ENCODE measurements around the gene RPS6KA2. TPM values are rescaled to one million over a fixed set of nuclear protein-coding genes. Genes with fewer than 3 reads are reported as not detected.
A peak's percentile ranks its signal among the peaks of the same experiment; 100 is the strongest.

Gene RPS6KA2
- total and polyA plus RNA-seq, 2 donors (not counting 3 experiments of a cell fraction or from before 2014, with no cell fraction given), result 54.5 to 75.8 TPM

DNA sequence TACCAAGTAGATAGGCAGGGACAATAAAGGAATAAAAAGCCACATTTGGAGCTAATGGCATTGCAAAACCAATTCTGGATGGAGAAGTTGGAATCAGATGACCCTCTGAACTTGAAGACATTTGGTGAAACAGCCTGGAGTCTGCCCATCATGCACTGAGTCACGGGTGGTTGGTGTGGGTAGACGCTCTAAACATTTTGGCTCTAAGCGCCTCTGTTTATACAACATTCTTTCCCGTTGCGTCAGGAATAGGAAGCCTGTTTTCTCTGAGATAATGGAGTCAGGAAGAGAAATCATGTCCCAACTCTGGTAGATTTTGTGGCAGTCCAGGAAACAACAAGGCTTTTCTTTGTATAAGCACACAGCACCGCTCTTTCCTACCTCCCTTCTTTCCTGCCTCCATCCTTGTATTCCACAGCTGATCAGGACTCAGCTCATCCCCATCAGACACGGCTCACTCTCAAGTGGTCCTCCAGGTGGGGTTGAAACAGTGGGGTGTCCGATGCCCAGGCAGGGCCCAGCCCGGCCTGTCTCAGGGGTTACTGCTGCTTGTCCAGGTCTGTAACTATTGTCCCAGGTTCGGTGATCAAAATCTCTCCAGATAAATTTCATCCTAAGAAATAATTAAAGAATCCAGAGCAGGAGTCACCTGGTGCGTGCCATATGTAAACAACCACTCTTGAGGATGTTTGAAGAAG lies 28.5 kb downstream of the RPS6KA2 start:
- ChIA-PET POLR2A (interaction anchor here (0.9 to 2.0 kb wide), 3 partner anchors 9 to 93 kb away, joined by 3 to 17 read pairs (median 10); partner anchors contain the start of gene RPS6KA2), CTCF (interaction anchor here (0.8 to 2.4 kb wide), 10 partner anchors 9 to 110 kb away, joined by 3 to 9 read pairs (median 4); partner anchors contain the start of gene RPS6KA2)
- H3K9me3 ChIP-seq (replicated peaks; ENCODE audit: control insufficient read depth, insufficient read depth, low read length), result no peaks in the 10 kb centered on the region
- peaks cover 42% of the 10 kb centered on the region for H3K4me1 ChIP-seq (ENCODE audit: control insufficient read depth, extremely low read depth, insufficient read depth, low read length)
- TSS peak; percentile 94 for BruUV-seq (replicated peaks)
- H3K9ac ChIP-seq (replicated peaks; ENCODE audit: extremely low read depth, insufficient read depth, low read length), result peak overlapping the region; percentile 81
- no peak overlapping the region for H2AFZ ChIP-seq (ENCODE audit: low read depth, low read length)
- peaks cover 20% of the 10 kb centered on the region for H3K79me2 ChIP-seq (ENCODE audit: control insufficient read depth, insufficient read depth, low read length)
- H3K36me3 ChIP-seq (ENCODE audit: control insufficient read depth in 2 of 2, extremely low read depth in 1 of 2, insufficient read depth in 2 of 2, low read length in 2 of 2), result no peaks in the 10 kb centered on the region
- peak overlapping the region; percentile 98 for H3K27ac ChIP-seq (ENCODE audit: insufficient read depth, low read depth, low read length)
- FAIRE-seq (peak; percentile 99), DNase-seq (ENCODE audit: low read depth, low spot score) (peak; percentile 98)
- TF ChIP-seq POLR2A (IDR thresholded peaks at IDR 0.05; ENCODE audit: low read depth, low read length) (peak; percentile 89), CTCF (IDR thresholded peaks at IDR 0.05; ENCODE audit: extremely low read depth in 1 of 2, insufficient read depth in 1 of 2, low read depth in 1 of 2, low read length in 2 of 2) (no peak), POLR2AphosphoS5 (IDR thresholded peaks at IDR 0.05; ENCODE audit: insufficient read depth, low read depth, low read length) (peak; percentile 98), GATA2 (IDR thresholded peaks at IDR 0.05; ENCODE audit: insufficient read depth, insufficient read length, low read depth, low read length) (peak; percentile 99), EZH2 (IDR thresholded peaks at IDR 0.05; ENCODE audit: borderline replicate concordance, low read depth, low read length, severe bottlenecking) (no peak), JUN (IDR thresholded peaks at IDR 0.05; ENCODE audit: borderline replicate concordance, insufficient read depth, insufficient read length, low read depth) (peak; percentile 97), MYC (IDR thresholded peaks at IDR 0.05; ENCODE audit: low read depth, low read length) (no peak), MAX (IDR thresholded peaks at IDR 0.05; ENCODE audit: insufficient read depth, insufficient read length) (no peak), FOS (IDR thresholded peaks at IDR 0.05; ENCODE audit: borderline replicate concordance, insufficient read depth, low read length) (peak; percentile 97)
- no peaks in the 10 kb centered on the region for H3K9me1 ChIP-seq (replicated peaks; ENCODE audit: control insufficient read depth, extremely low read depth, insufficient read depth, low read length)
- H3K4me3 ChIP-seq (replicated peaks in 1 of 3; ENCODE audit: insufficient read depth in 1 of 3, low read depth in 1 of 3, low read length in 3 of 3), result peak overlapping the region in 1 of 3 experiments; percentile 12
- dilution Hi-C loops (cut with MboI; ENCODE audit: extremely low pct_ligation_motif_present, low sequenced_read_pairs), result no loop called here
- H4K20me1 ChIP-seq (replicated peaks; ENCODE audit: control insufficient read depth, extremely low read depth, insufficient read depth, low read length), result no peaks in the 10 kb centered on the region
- intact Hi-C loops (cut with micrococcal nuclease), result loop anchor here (1.0 to 2.0 kb wide), 8 partner anchors 17 to 138 kb away; partner anchors contain the start of gene RPS6KA2
- H3K27me3 ChIP-seq (ENCODE audit: control insufficient read depth in 2 of 2, insufficient read depth in 2 of 2, low read length in 2 of 2), result no peaks in the 10 kb centered on the region
- peak overlapping the region; percentile 69 for H3K4me2 ChIP-seq (ENCODE audit: insufficient read depth, low read length)

Measured in endothelial cell of umbilical vein (primary cell).